H1 (cell line): ENCODE measurements around the gene BRCA2. TPM values are rescaled to one million over a fixed set of nuclear protein-coding genes. Genes with fewer than 3 reads are reported as not detected.

ENCODE experiments used
- CTCF ChIA-PET: fragments of 300-600 bp; sonication (Branson Sonifier 250); formaldehyde crosslinking; loops from one replicate; lab custom pipeline; 2021; ENCODE audit not compliant: partially characterized antibody; lab: Charles Lee
- POLR2A ChIA-PET: fragments of 300-600 bp; sonication (Branson Sonifier 250); formaldehyde crosslinking; loops from one replicate; lab custom pipeline; 2021; ENCODE audit warnings: inconsistent platforms; ENCODE audit not compliant: partially characterized antibody; lab: Charles Lee
- DNase-seq, 2 experiments: peaks; one replicate each; pipeline versions ENCODE4 v3.0.0 to v3.0.0-alpha.2; 2010 to 2022; ENCODE audit warnings: low spot score in 2 of 2, low read depth in 1 of 2, mixed read lengths in 1 of 2
- FAIRE-seq: peaks from 2 replicates; lab custom pipeline; 2011; peaks lifted over from hg19 to GRCh38; lab: Jason Lieb, UNC
- H2AFZ ChIP-seq: 2 replicates; pipeline ENCODE4 v1.8.1; 2012; ENCODE audit warnings: low read length, inconsistent platforms
- H2AK5ac ChIP-seq: 2 replicates; pipeline ENCODE4 v1.6.1; 2013; ENCODE audit warnings: low read depth, low read length
- H2BK120ac ChIP-seq: replicated peaks from 2 replicates; pipeline ENCODE3; 2013; ENCODE audit warnings: low read depth, low read length, inconsistent platforms
- H2BK12ac ChIP-seq: 2 replicates; pipeline ENCODE4 v1.6.1; 2013; ENCODE audit warnings: low read depth, low read length
- H2BK15ac ChIP-seq: 2 replicates; pipeline ENCODE4 v1.6.1; 2013; ENCODE audit warnings: low read length
- H2BK20ac ChIP-seq: 2 replicates; pipeline ENCODE4 v1.6.1; 2013; ENCODE audit warnings: low read length
- H2BK5ac ChIP-seq: 2 replicates; pipeline ENCODE4 v1.6.1; 2013; ENCODE audit warnings: low read depth, low read length
- H3K14ac ChIP-seq: 2 replicates; pipeline ENCODE4 v1.6.1; 2013; ENCODE audit warnings: inconsistent platforms; ENCODE audit not compliant: insufficient read length
- H3K18ac ChIP-seq: 2 replicates; pipeline ENCODE4 v1.6.1; 2013; ENCODE audit warnings: low read length; ENCODE audit errors: extremely low read depth
- H3K23ac ChIP-seq: 2 replicates; pipeline ENCODE4 v1.6.1; 2013; ENCODE audit warnings: inconsistent platforms; ENCODE audit not compliant: insufficient read length
- H3K23me2 ChIP-seq: 2 replicates; pipeline ENCODE4 v1.6.1; 2013; ENCODE audit warnings: low read depth, low read length
- H3K27ac ChIP-seq: 2 replicates; pipeline ENCODE4 v1.6.1; 2011; ENCODE audit warnings: low read depth, low read length, inconsistent platforms
- H3K27me3 ChIP-seq, 4 experiments: replicated peaks in 1 of 4; 1 replicate in 1 of 4; 2 replicates in 3 of 4; pipeline versions ENCODE4 v1.6.1 to v1.8.1; 2011 to 2013; ENCODE audit warnings: low read length in 3 of 4, mild to moderate bottlenecking in 3 of 4, inconsistent platforms in 2 of 4, mixed read lengths in 2 of 4, moderate library complexity in 1 of 4; ENCODE audit not compliant: control insufficient read depth in 3 of 4, insufficient read depth in 3 of 4; ENCODE audit errors: extremely low read depth in 1 of 4
- H3K36me3 ChIP-seq, 4 experiments: 2 replicates each; pipeline versions ENCODE4 v1.6.1 to v1.8.1; 2011 to 2013; ENCODE audit warnings: mild to moderate bottlenecking in 4 of 4, low read length in 3 of 4, moderate library complexity in 2 of 4, control low read depth in 1 of 4, inconsistent platforms in 1 of 4; ENCODE audit not compliant: insufficient read depth in 4 of 4, control insufficient read depth in 2 of 4
- H3K4ac ChIP-seq: replicated peaks from 2 replicates; pipeline ENCODE3; 2013; ENCODE audit warnings: low read length, low read depth, mixed read lengths, inconsistent platforms; ENCODE audit not compliant: insufficient read length
- H3K4me1 ChIP-seq, 4 experiments: replicated peaks in 1 of 4; 1 replicate in 1 of 4; 2 replicates in 3 of 4; pipeline versions ENCODE4 v1.6.1 to v1.8.1; 2011 to 2013; ENCODE audit warnings: low read length in 3 of 4, inconsistent platforms in 2 of 4, mixed read lengths in 1 of 4; ENCODE audit not compliant: insufficient read depth in 4 of 4, control insufficient read depth in 3 of 4
- H3K4me2 ChIP-seq, 2 experiments: 2 replicates each; pipeline versions ENCODE4 v1.6.1 to v1.8.1; 2011 to 2013; ENCODE audit warnings: low read depth in 2 of 2, low read length in 2 of 2, control low read depth in 1 of 2, inconsistent platforms in 1 of 2, mild to moderate bottlenecking in 1 of 2; ENCODE audit not compliant: insufficient read depth in 1 of 2
- H3K4me3 ChIP-seq, 4 experiments: fragments of 200-600, 300-600 bp in 1 of 4; sonication (generic), shearing (Covaris generic), sonication (Bioruptor Twin) in 1 of 4; 2 replicates each; pipeline versions ENCODE4 v1.5.1 to v1.8.1; 2011 to 2016; ENCODE audit warnings: low read length in 4 of 4, low read depth in 3 of 4, control low read depth in 2 of 4, inconsistent platforms in 2 of 4, mild to moderate bottlenecking in 2 of 4, mixed read lengths in 1 of 4, moderate library complexity in 1 of 4; ENCODE audit not compliant: insufficient read depth in 2 of 4; ENCODE audit errors: extremely low read depth in 1 of 4
- H3K56ac ChIP-seq: replicated peaks from 2 replicates; pipeline ENCODE3; 2013; ENCODE audit warnings: low read depth, mild to moderate bottlenecking, mixed read lengths, low read length, inconsistent platforms; ENCODE audit not compliant: insufficient read length
- H3K79me1 ChIP-seq: 2 replicates; pipeline ENCODE4 v1.6.1; 2013; ENCODE audit warnings: low read depth, low read length, control low read depth
- H3K79me2 ChIP-seq, 2 experiments: 2 replicates each; pipeline versions ENCODE4 v1.6.1 to v1.8.1; 2012 to 2013; ENCODE audit warnings: low read length in 2 of 2, mild to moderate bottlenecking in 2 of 2, inconsistent platforms in 1 of 2; ENCODE audit not compliant: insufficient read depth in 2 of 2, control insufficient read depth in 1 of 2
- H3K9ac ChIP-seq, 4 experiments: replicated peaks in 1 of 4; 1 replicate in 1 of 4; 2 replicates in 3 of 4; pipeline versions ENCODE4 v1.6.1 to v1.8.1; 2011 to 2013; ENCODE audit warnings: low read depth in 3 of 4, low read length in 3 of 4, control low read depth in 2 of 4, mild to moderate bottlenecking in 2 of 4, moderate library complexity in 2 of 4, inconsistent platforms in 1 of 4; ENCODE audit errors: extremely low read depth in 1 of 4
- H3K9me3 ChIP-seq, 2 experiments: 2 replicates each; pipeline versions ENCODE4 v1.6.1 to v1.8.1; 2012 to 2013; ENCODE audit warnings: mild to moderate bottlenecking in 2 of 2, moderate library complexity in 2 of 2, control low read depth in 1 of 2, inconsistent platforms in 1 of 2, low read depth in 1 of 2, low read length in 1 of 2, mixed read lengths in 1 of 2; ENCODE audit not compliant: insufficient read depth in 2 of 2
- H4K20me1 ChIP-seq, 2 experiments: replicated peaks in 1 of 2; 2 replicates each; pipeline versions ENCODE3 to v1.8.1; 2011 to 2013; ENCODE audit warnings: inconsistent platforms in 2 of 2, low read length in 2 of 2, mild to moderate bottlenecking in 1 of 2; ENCODE audit not compliant: insufficient read depth in 2 of 2, control insufficient read depth in 1 of 2
- H4K5ac ChIP-seq: 2 replicates; pipeline ENCODE4 v1.6.1; 2013; ENCODE audit warnings: low read length, low read depth, mixed read lengths, inconsistent platforms; ENCODE audit not compliant: insufficient read length
- H4K8ac ChIP-seq: 2 replicates; pipeline ENCODE4 v1.8.0; 2013; ENCODE audit warnings: mild to moderate bottlenecking, moderate library complexity, low read length, inconsistent platforms; ENCODE audit not compliant: insufficient read depth; ENCODE audit errors: extremely low read depth
- H4K91ac ChIP-seq: replicated peaks from 2 replicates; pipeline ENCODE3; 2013; ENCODE audit warnings: low read length, mixed read lengths, inconsistent platforms; ENCODE audit not compliant: insufficient read length
- CREB1 ChIP-seq: IDR thresholded peaks from 2 replicates; pipeline ENCODE4 v1.6.1; 2012; ENCODE audit warnings: inconsistent platforms
- HDAC2 ChIP-seq, 2 experiments: fragments of 300-600 bp in 1 of 2; sonication (generic) in 1 of 2; IDR thresholded peaks; 2 replicates each; pipeline ENCODE4 v1.6.1; 2011 to 2012; ENCODE audit warnings: low read depth in 2 of 2, low read length in 2 of 2, mild to moderate bottlenecking in 2 of 2, moderate library complexity in 2 of 2, borderline replicate concordance in 1 of 2, inconsistent platforms in 1 of 2
- POLR2AphosphoS5 ChIP-seq: IDR thresholded peaks from 2 replicates; pipeline ENCODE4 v1.6.1; 2011; ENCODE audit warnings: low read depth, low read length
- POU5F1 ChIP-seq: IDR thresholded peaks from 2 replicates; pipeline ENCODE4 v1.6.1; 2011; ENCODE audit warnings: low read depth, mild to moderate bottlenecking, low read length, moderate library complexity
- RFX5 ChIP-seq: IDR thresholded peaks from 2 replicates; pipeline ENCODE4 v1.6.1; 2011; ENCODE audit warnings: low read depth, low read length, improper control_type of control experiment, borderline replicate concordance
- WGBS, 2 experiments: shearing (Covaris generic) in 1 of 2; methylation state at CpG; one replicate each; pipeline versions ENCODE4 v1.1.6 to v1.1.7; 2013 to 2015; ENCODE audit warnings: low lambda C conversion rate in 2 of 2, mixed read lengths in 2 of 2, inconsistent platforms in 1 of 2, low coverage in 1 of 2, missing lambda C conversion rate in 1 of 2; ENCODE audit not compliant: insufficient replicate concordance in 2 of 2, insufficient coverage in 1 of 2, insufficient read length in 1 of 2; ENCODE audit errors: extremely low coverage in 1 of 2, missing lambda C conversion rate in 1 of 2; 5-methylcytosine and 5-hydroxymethylcytosine counted together
- polyA plus RNA-seq, 7 experiments: library from polyadenylated mRNA; depleted of rRNA in 3 of 7; stranded (reverse) in 5 of 7; unstranded in 2 of 7; fragments of >200 nt in 5 of 7; fragments of 200-250 nt in 2 of 7; gene quantifications; 1 replicate in 5 of 7; 2 replicates in 1 of 7; 4 replicates in 1 of 7; pipeline versions ENCODE4 v1.2.1 to v1.2.3, GENCODE V29; 2011 to 2013; ENCODE audit warnings: missing spikeins in 2 of 7, mixed read lengths in 2 of 7
- total RNA-seq: library from RNA; stranded (reverse); fragmentation: NEBNext Ultra II Directional; extraction: Animal tissue kit (Norgen Biotek cat#: 25700); gene quantifications from 2 replicates; pipeline ENCODE4 v1.2.1, GENCODE V29; 2021

The BRCA2 gene
- total and polyA plus RNA-seq, 2 of the 8 experiments (the other 6 are each of a cell fraction or from before 2014, with no cell fraction given), result 4.2 to 24.9 TPM

DNA sequence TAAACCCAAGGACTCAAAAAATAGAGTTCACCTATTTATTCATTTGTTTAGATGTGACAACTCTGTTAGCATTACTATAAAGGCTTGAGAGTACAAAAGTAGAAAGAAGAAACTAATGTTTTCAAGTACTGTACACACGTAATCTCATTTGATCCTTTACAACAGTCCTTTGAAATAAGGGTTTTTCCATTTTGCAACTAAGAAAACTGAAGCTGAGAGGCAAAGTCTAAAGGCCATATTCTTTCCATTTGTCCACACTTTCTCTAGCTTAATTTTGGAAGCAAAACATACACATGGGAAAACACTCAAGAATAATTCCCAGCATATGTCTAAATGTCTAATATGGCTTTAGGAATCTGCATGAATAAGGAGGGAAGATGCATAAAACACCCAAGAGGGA lies 34.2 kb upstream of the BRCA2 start:
- Histone ChIP-seq H3K14ac (no peak overlapping the region), H3K23me2 (no peaks in the 10 kb centered on the region), H3K9ac (no peak overlapping the region), H4K91ac (no peak overlapping the region), H2BK12ac (no peak overlapping the region), H3K4me3 (no peak overlapping the region), H3K27ac (no peak overlapping the region), H3K4me2 (no peak overlapping the region), H2BK20ac (no peak overlapping the region), H3K79me2 (no peaks in the 10 kb centered on the region), H2BK15ac (no peak overlapping the region), H3K4ac (no peak overlapping the region), H2AFZ (no peak overlapping the region), H2BK120ac (no peak overlapping the region), H2BK5ac (no peak overlapping the region), H3K18ac (no peak overlapping the region), H4K20me1 (no peaks in the 10 kb centered on the region), H3K79me1 (no peaks in the 10 kb centered on the region), H3K36me3 (no peaks in the 10 kb centered on the region), H3K23ac (no peak overlapping the region), H3K27me3 (no peaks in the 10 kb centered on the region), H2AK5ac (no peak overlapping the region), H4K5ac (no peak overlapping the region), H3K56ac (no peak overlapping the region), H3K9me3 (no peaks in the 10 kb centered on the region), H3K4me1 (no peaks in the 10 kb centered on the region), H4K8ac (no peak overlapping the region)
- 86% methylated on average over 1 of the region's 1 CpG; no CpG with 5 or more reads in 1 of the 2 experiments for WGBS, 2 experiments
- CTCF ChIA-PET, result interaction anchor here (1.2 to 4.1 kb wide), 2 partner anchors 13 to 117 kb away, joined by 3 to 20 read pairs; no protein-coding TSS in a partner anchor
- POLR2A ChIA-PET, result no interaction called here
- DNase-seq (no peak), FAIRE-seq (no peak)
- TF ChIP-seq HDAC2 (IDR thresholded peaks at IDR 0.05; ENCODE audit: borderline replicate concordance in 1 of 2, low read depth in 2 of 2, low read length in 2 of 2) (no peak), RFX5 (no peak), POLR2AphosphoS5 (no peak), CREB1 (no peak), POU5F1 (no peak)
